Cardiac septum (tissue), 1 donor: Measurements from ENCODE around the gene VWA5B1. TPM values are rescaled to one million over a fixed set of nuclear protein-coding genes. Genes with fewer than 3 reads are reported as not detected.

Experiments used
- DNase-seq: peaks from one replicate; pipeline ENCODE4 v3.0.0-alpha.2; 2020; ENCODE audit warnings: low spot score
- intact Hi-C: fragments of 100-400 bp; cut with DNase I; formaldehyde crosslinking; loops from one replicate; pipeline ENCODE4 v1.14.0; 2022
- total RNA-seq: library from RNA; stranded (reverse); fragmentation: NEBNext Ultra II Directional; extraction: Animal tissue kit (Norgen Biotek cat#: 25700); gene quantifications from one replicate; pipeline ENCODE4 v1.2.1, GENCODE V29; 2021
- donor health status: DM: no; HTN: no; CAD: no.

Gene VWA5B1
- total RNA-seq, 1 donor from 2014 or later: not detected

DNA sequence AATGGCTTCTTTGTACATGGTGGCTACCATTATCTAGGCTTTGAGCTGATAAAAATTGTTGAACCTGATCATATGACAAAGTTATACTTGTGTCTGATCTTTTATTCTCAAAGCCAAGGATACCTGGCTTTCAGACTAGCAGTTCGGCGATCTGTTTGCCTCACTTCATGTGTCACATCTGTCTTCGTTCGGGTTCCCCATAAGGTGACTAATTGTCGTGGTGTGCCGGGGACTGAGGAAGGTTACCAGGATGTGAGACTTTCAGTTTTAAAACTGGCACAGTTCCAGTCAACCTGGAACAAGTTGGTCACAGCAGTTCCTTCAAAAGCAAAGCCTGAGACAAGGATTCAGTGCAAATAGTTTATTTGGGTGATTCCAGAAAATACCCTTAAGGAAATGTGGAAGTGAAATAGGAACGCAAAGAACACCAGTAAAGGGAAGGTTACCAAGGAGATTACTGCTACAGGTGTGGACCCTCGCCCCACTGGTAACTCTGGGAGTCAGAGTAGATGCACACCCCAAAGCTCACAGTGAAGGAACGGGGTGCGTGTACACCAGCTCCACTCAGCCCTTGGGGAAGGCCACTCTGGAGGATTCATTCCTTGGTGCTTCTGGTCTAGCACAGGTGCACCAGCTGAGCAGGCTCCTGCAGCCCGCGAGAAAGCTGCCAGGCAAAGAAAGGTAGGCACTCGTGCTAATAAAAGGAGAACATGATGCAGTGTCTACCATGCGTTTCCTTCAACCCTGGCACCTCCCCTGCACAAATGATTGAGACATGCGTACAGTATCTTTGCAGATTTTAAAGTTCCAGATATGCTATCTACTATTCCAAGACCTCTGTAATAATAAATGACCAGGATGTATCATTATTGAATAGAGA, 69.0 kb downstream of the VWA5B1 start:
- peak; percentile 41 for DNase-seq
- intact Hi-C loops: loop anchor here (5.0 kb wide), 2 partner anchors 133 to 147 kb away; no protein-coding TSS in a partner anchor

DNA sequence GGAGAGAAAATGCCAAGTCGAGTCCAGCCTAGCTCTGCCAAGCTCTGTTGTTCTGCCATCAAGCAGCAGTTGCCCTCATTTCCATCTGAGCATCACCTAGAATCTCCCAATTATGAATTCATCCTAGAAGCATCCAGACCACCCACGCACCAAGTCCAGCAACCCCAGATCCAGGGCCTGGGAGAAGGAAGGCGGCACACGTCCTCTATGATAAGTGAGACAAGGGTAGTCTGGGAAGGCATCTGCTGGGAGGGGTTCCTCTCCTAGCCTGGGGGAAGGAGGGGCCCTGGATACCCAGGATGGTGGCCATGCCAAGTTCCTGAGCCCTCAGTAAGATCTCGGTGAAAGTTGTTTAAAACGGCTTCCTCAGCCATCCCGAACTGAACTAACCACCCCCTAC, 70.7 kb downstream of the VWA5B1 start:
- no peak for DNase-seq
- intact Hi-C loops: loop anchor here (5.0 kb wide), 2 partner anchors 131 to 149 kb away; no protein-coding TSS in a partner anchor

DNA sequence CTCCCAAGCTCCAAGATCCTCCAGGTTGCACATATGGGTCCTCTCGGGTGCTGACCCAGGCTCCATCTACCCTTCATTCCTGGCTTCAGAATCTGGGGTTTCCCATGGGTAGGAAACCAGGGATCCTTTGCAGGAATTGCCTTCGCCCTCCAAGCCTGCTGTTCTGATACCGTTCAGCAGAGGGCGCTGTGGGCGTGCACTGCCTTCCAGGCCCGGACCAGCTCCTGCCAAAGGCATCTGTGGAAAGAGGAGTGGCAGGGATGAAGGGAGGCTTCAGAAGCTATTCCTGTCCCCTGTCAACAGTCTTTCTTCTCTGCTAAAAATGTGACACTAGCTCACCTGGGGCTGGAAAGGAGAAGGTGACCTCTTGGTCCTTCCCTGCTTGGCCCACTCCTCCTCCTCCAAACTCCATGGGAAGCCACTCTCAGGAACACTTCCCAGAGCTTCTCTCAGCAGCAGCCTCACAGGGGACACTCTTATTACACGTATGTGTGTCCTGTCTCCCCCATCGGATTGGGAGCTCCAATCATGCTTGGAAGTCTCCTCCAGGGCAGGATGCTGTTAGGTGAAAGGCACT, 71.2 kb downstream of the VWA5B1 start:
- intact Hi-C loops: loop anchor here (5.0 kb wide), 2 partner anchors 130 to 150 kb away; no protein-coding TSS in a partner anchor
- DNase-seq: peak; percentile 80

DNA sequence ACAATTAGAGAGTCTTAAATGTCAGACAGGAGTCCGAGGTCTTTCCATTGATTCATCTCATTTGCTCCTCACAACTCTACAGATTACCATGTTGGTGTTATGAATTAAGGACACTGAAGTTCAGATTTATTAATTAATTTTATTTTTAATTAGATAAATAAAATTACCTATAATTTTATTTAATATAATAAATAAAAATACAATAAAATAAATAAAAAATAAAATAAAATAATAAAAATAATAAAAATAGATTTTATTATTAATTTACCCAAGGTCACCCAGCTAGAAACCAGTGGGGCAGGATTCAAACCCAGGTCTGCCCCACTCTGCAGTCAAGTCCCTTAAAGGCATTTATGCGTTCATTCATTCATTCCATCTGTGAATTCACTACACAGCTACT, 72.2 kb downstream of the VWA5B1 start:
- no peak for DNase-seq
- intact Hi-C loops: loop anchor here (5.0 kb wide), 2 partner anchors 129 to 151 kb away; no protein-coding TSS in a partner anchor

DNA sequence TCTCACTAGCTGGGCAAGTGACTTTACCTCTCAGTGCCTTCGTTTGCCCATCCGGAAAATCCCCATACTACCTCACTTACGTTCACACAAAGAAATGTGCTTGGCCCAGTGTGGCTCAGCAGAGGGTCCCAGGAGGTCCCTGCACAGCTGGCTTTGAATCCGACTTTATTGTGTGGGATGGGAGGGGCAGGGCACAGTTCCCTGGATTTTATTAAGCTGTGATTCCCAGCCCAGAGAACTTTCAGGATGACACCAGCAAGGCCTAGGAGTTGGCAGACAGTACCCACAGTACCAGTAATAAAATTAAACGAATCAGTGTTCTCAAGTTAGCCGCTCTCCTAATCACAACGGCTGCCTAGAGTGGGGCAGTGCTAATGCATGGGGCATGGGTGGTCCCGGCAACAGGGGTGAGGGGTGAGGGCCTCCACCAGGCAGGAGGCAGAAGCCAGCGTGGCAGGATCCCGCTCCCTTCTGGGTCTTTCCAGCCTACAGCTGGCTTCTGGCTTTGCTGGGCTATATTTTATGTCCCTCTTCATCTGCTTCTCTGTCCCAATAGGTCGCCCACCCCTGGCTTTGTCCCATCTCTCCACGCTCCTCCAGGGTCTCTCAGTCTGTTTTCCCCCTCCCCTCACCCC, 74.9 kb downstream of the VWA5B1 start:
- intact Hi-C loops: no loop called here

DNA sequence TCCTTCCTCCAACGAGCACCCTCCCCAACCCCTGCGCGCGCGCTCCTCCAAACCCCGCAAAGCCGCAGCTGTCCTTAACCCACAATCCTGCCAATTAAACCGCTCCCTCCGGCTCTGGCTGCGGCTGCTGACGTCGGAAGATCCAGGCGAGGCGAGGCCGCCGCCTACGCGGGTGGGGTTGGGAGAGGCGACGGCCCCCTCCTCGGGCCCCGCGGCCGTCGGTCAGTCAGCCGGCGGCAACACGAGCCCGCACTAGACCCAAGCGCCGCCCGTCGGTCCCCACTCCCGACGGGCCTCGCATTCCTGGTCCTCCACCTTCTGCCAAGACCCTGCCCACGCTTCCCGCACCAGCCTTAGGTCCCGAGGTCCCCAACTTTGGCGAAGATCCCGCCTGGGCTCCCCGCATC, 75.4 kb downstream of the VWA5B1 start:
- intact Hi-C loops: no loop called here

More for the DNA sequence above, 74.9 kb downstream of the VWA5B1 start:
- no peak for DNase-seq

DNA sequence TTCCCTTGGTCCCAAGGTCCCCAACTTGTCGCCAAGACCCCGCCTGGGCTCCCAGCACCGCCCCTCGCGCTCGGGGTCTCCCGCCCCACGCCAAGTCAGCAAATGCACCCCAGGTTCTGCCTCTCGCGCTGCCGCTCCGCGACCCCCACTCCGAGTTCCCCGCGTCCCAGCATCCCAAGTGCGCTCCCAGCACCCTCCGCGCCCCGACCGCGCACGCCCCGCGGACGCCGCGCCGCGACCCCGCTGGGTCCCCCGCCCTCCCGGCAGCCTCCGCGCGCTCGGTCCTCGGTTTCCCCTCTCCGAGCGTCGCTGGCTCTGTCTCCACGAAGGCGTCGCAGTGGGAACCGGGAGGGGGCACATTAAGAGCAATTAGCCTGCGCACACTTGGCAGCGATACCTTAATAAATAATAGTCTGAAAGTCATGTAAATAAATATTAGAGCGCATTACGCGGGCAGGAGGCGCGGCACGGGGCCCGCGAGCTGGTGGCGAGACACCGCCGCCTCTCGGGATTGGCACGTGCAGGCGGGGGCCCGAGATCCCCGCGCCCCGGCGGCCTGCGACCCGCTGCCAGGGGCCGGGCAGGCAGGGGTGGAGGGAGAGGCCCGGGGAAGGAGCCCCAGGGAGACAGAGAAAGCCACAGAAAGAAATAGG, 75.9 kb downstream of the VWA5B1 start:
- intact Hi-C loops: no loop called here
- no peak for DNase-seq

More for the DNA sequence above, 75.4 kb downstream of the VWA5B1 start:
- no peak for DNase-seq

DNA sequence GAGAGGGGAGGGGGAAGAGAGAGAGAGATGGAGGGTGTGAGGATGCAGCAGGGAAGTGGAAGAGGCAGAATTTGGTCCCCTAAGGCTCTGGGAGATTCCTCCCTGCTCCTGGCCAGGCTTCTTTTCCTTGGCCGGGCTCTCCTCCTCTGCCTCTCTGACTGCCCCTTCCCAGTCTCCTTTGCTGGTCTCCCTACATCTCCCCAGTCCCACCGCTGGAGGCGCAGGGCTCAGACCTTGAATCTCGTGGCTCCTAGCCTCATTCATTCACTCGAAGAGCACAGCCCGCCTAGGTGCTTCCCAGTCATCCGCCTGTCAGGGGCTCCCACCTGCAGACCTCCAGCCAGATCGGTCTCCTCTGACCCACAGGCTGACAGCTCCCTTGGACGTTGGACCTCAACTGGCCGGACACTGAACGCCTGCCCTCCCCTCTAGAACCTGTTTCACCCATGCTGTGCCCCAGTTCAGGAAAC, 76.5 kb downstream of the VWA5B1 start:
- no peak for DNase-seq
- intact Hi-C loops: no loop called here

DNA sequence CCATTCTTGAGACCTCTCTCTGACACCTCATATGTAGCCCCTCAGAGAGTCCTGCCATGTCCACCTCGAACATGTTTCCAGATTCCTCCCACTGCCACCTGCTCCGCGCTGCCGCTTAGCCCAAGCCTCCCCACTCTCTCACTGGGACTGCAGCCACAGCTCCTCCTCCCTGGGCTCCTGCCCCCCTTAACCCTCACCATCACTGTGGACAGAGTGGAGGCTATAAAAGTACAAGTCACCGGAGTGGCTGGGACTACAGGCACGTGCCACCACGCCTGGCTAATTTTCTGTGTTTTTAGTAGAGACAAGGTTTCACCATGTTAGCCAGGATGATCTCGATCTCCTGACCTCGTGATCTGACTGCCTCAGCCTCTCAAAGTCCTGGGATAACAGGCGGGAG, 77.0 kb downstream of the VWA5B1 start:
- intact Hi-C loops: no loop called here
- DNase-seq: no peak

DNA sequence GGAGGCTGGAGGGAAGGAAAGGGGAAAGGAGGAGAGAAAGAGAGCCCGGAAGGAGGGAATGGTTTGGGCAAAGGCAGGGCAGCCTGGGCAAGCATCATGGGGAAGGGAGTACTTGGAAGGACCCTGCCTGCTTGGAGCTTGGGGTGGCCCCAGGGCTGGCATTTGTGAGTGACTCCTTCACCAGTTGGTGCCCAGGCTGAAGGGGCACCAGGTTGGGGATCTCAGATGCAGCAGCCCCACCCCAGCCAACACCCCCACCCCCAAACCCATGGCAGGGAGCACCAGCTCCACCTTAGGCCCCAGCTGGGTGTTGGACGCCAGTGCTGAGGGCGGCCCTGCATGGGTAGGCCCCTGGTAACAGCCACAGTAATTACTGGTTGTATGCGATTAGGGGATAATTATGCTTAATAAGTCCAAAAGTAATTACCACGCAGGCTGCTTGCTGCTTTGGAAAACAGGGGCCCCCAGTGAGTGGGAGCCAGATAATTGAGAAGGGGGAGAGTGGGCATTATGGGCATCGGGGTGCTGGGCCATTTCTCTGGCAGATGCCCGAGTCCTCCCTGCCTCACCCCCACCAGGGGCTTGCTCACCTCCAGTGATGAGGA, 78.3 kb downstream of the VWA5B1 start:
- intact Hi-C loops: no loop called here
- no peak for DNase-seq

DNA sequence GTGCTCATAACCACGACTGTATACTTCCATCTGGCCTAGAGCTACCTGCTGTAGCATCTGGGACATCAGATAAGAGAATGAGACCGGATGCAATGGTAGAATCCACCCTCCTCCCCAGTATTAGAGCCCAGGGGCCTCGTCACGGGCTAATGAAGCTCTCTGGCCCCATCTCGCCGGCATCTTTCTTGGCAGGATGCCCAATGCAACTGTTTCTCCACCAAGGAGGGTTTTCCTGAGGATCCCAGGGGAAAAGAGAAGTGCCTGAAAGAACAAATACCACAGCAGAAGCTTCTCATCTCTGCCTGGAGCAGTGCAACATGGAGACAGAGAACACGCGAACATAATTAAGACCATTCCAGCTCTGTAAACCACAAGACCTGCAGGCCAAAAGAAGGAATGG, 80.0 kb downstream of the VWA5B1 start:
- DNase-seq: peak; percentile 38
- intact Hi-C loops: no loop called here

DNA sequence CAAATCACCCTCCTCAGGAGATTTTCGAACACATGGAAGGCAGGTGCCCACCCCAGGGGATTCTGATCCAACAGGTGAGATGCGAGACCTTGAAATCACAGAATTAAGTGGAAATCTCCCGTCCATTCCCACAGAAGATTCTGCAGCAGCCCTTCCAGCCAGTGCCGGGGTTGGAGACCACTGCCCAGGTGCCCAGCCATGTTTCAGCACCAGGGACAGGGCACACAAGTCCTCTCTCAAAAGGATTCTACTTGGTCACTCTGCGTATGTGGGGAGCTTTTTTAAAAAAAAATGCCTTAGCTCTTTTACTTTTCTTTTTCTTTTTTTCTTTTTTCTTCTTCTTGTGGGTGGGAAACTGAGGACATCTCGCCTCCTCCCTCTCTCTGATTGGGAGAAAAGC, 80.7 kb downstream of the VWA5B1 start:
- peak; percentile 15 for DNase-seq
- intact Hi-C loops: no loop called here

DNA sequence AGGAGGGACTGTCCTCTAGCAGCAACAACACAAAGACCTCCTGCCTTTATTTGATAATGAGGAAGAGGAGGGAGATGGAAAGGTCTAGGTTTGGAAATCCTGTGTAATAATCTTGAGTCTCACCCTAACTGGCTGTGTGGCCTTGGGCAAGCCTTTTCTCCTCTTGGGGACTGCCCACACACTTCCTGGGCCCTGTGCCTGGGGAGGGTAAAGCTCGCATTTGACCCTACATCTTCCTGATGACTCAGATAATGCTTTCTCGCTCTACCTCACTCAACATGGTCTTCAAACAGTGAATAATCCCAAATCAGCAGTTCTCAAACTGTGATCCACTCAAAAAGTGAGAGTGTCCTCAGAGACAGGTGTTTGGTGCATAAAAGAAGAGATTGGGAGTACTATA, 81.2 kb downstream of the VWA5B1 start:
- intact Hi-C loops: no loop called here
- DNase-seq: no peak

DNA sequence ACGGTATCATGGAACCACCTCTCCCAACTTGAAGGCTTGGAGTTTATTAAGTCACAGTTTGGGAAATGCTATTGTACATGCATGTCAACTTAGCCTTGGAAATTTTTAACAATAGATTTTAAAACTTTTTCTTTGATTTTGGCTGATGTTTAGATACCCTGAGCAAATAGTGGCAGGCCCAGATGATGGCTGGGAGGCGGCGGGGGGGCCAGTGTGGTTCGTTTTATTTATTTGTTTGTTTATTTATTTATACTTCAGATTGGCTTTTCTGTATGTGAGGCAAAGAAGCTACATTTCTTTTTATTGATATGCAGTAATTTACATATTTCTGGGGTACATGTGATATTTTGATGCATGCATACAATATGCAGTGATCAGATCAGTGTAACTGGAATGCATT, 82.0 kb downstream of the VWA5B1 start:
- no peak for DNase-seq
- intact Hi-C loops: no loop called here

DNA sequence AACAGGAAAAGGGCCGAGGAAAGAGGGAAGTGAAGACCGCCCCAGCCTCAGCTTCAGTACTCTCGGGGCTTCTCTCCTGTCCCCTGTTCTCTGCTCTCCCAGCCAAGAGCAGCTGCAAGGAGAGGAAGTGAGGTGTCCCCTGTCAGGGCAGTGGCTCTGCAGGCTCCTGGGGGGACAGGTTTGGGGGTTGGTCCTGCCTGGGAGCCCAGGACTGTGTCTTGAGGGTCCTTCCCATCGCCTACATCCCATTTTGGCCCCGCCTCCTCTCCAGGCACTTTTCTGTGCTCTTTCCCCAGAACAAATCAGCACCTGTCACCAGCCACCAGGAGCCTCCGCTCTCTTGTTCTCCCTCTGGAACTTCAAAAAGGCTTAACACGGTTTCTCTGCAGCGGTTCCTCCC, 82.6 kb downstream of the VWA5B1 start:
- intact Hi-C loops: no loop called here
- DNase-seq: peak; percentile 36

DNA sequence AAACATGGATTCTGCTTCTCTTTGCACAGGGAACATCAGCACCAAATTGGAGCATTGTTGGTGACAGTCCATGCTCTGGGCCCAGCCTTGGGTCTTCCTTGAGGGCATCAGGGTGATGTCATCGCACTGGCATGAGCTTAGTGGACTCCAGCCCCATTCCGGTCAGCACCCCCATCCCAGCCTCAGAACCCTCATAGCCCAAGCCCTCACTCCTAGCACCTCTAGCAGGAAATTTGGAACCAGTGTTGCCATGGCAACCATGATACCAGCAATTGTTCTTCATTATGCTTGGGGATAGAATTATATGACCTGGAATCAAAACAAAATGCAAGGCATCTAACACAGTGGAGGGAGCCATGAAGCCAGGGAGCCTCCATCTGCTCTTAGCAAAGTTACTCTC, 83.1 kb downstream of the VWA5B1 start:
- peak; percentile 14 for DNase-seq
- intact Hi-C loops: no loop called here

DNA sequence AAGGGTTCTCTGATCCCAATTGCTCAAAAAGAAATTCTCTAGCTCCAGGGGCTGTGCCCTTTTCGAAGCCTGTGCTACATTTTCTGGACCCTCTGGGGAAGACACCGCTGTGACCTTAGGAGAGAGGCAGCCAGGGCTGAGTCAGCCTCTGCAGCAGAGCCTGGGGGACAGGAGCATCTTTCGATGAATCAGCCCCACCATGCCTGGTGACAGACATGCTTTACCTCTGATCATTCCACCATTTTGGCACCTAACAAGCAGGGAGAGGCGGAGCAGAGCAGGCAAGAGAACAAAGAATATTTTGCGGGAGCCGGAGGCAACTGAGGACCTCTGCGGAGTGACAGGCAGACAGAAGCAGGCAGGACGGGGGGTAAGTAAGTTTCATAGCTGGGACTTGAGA, 84.9 kb downstream of the VWA5B1 start:
- intact Hi-C loops: no loop called here

DNA sequence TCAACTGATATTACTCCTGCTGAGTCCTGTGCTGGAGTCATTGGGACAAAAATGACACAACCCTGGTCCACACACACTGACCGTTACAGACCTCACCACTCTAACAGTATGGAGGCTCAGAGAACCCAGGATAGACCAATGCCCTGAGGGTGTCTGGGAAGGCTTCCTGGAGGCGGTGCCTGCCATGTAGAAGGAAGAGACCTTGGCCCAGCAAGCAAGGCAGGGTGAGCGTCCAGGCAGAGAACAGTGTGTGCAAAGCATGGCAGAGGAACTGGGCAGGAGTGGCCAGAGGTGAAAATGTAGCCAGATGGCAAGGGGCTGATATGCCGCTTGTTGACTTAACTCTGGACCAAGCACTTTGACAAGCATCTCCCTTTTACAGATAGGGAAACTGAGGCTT, 85.5 kb downstream of the VWA5B1 start:
- intact Hi-C loops: loop anchor here (2.0 kb wide), 1 partner anchor 117 kb away; no protein-coding TSS in a partner anchor
- peak; percentile 27 for DNase-seq

More for the DNA sequence above, 84.9 kb downstream of the VWA5B1 start:
- DNase-seq: peak; percentile 60

DNA sequence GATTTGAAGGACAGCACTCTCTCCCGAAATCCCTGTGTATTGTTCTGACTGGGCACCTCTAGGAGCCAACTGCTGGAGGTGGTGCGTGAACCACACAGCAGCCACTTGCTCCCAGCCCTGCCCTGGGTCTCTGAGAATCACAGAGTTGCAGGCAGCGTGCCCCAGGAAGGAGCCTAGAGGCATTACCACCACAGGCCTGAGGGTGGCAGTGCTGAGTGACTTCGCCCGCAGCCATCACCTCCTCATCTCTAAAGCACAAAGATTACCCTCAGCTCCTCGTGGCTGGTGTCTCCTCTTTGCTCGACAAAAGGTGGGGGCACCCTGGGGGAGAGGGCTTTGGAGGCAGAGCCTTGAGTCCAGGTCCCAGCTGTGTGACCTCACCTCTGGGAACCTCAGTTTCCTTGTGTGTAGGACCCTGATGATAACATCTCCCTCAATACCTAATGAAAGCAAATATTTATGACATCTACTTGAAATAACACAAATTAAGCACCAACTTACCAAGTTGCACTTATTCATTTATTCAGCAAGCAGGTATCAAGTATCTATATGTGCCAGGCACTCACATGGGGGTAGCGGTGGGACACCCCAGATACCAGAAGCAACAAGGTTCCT, 86.3 kb downstream of the VWA5B1 start:
- intact Hi-C loops: loop anchor here (2.0 kb wide), 1 partner anchor 116 kb away; no protein-coding TSS in a partner anchor

More for the DNA sequence above, 86.3 kb downstream of the VWA5B1 start:
- DNase-seq: peak; percentile 76
